ENCODE data around the gene TMEM145.
"Not testable (repeated sequence)": the region's sequence is repeated elsewhere in the genome, so short reads cannot be mapped to it uniquely, and the experiment has no call there.

TMEM145 gene

DNA sequence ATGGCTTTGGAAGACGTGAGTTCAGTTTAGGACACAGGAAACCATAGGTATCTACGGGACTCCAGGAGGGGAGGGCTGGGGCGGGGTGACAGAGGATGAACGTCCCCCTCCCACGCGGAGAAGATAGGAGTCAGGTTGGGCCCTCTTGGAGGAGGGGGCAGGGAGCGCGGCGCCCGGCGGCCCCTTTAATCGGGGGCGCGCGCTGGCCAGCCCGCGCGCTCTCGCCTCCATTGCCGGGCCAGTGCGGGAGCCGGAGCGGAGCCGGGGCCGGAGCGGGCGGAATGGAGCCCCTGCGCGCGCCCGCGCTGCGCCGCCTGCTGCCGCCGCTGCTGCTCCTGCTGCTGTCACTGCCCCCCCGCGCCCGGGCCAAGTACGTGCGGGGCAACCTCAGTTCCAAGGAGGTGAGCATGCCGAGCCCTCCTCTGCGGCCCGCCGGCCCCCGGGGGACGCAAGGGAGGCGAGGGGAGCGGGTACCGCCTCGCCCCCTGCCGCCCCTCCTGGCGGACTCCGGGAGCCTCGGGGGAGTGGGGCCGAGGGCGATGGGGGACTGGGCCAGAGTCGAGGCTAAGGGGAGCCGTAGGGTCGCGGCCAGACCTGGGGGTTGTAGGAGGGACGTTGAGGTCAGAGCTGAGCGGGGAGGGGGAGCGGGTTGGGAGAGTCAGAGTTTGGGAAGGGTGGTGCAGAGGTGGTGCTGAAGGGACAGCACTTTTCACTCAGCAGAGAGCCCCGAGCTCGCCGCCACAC, at the start of gene TMEM145:
Gene TMEM145 (plus strand): TSS at position 214 of the 744 bp plus-strand sequence. CDS start 68 bp downstream, at position 282.
- peak; percentile 22 to 72 for DNase-seq

DNA sequence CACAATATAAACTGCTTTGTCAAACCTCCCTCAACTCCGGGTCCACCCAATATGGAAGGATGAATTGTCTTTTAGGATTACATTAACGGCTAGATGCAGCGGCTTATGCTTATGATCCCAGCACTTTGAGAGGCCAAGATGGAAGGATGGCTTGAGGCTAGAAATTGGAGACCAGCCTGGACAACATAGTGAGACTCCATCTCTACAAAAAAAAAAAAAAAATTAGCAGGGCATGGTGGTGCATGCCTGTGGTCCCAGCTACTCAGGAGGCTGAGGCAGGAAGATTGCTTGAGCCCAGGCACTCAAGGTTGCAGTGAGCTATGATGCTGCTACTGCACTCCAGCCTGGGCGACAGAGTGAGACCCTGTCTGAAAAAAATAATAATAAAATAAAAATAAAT, 47.0 kb upstream of the TMEM145 start:
- DNase-seq = not testable (repeated sequence)

DNA sequence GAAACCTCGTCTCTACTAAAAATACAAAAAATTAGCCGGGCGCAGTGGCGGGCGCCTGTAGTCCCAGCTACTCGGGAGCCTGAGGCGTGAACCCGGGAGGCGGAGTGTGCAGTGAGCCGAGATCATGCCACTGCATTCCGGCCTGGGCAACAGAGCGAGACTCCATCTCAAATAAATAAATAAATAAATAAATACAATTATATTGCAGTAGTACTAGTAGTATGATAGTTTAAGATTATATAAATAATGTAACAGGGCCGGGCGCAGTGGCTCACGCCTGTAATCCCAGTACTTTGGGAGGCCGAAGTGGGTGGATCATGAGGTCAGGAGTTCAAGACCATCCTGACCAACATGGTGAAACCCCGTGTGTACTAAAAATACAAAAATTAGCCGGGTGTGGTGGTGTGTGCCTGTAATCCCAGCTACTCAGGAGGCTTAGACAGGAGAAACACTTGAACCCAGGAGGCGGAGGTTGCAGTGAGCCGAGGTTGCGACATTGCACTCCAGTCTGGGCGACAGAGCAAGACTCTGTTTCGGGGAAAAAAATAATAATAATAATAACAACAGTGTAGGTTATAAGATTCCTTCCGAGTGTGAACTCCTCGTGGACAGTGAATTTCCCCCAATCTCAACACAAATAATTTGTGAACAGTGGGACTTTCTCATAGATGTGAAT, 46.0 kb upstream of the TMEM145 start:
- not testable (repeated sequence) for DNase-seq

DNA sequence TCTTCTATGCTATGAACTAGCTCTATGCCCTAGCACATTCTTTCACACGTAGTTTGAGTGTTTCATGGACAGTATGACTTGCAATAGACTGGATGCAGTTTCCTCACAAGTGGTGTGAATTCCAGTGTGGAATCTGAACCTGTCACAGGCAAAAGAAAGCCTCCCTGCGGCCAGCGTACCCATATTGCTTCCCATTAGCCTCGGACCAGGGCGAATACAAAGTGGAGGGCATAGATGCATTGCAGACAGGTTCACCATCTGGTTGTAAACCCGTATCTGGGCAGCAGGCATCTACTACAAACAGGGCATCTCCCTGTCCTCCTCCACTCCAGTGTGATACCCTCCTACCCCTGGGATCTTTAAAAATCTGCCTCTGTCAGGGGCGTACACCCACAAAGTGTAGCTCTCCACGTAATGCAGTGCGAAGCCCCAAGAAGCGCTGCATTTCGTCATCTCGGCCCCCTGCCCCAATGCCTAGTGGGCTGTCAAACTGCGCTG, 45.4 kb upstream of the TMEM145 start:
- no peak for DNase-seq

DNA sequence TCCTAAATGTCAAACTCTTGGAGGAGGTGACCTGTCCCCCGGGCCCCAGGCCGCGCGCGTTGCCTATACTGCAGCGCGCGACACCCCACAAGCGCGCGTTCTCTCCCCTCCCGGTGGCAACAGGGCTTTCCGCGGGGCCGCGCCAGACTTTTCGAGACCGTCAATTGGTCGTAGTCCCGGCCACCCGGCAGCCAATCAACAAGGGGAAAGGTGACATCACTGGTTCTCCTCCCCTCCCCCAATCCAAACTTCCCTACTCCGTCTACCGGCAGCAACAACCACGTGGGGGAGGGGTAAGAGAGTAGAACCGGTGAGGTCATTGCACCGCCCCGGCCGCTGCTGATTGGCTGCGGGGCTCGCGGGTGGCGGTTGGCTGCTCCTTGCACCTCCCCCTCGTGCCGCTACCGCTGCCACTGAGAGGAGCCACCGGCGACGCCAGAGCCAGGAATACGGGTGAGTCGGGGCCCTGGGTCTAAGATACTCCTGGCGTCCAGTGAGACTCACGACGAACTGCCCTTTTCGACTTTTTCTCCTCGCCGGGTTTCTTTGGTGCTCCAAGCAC, 44.9 kb upstream of the TMEM145 start:
- DNase-seq = peak; percentile 99 to 100

DNA sequence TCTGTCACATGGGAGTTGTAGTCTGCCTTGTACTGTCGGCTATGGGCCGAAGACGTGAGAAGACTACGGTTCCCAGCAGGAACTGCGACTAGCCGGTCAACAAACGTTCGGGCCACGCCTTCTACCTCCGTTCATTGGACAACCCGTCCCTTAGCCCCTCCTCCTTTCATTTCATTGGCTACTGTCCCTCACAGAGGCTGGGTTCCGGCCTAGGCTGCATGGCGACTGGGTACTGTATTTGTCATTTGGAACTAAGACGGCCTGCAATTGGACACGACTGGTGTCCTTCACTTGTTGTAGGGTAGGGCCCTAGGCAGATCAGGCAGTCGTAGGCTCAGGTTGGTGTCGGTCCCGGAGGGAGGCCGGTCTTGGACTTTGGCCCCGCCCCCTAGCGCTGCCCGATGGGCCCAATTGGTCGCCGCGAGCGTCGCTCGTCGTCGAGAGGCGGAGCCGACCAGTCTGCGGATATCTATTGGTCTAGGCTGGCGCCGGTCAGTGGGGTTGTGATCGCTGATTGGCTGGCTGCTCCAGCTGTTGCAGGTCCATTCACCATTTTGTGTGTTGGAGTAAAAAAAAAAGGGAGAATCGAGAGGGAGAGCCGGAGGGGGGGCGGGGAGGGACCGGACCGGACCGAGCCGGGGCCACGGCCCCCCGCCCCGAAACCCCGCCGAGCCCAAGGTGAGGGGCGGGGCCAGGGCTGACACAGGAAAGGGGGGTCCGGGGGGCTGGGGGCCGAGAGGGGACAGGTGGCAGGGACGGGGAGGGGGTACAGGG, 44.2 kb upstream of the TMEM145 start, which contains the start of gene CIC:
Gene CIC (plus strand): TSS at position 549 of the 774 bp plus-strand sequence. CDS start 2,532 bp downstream, outside the sequence.
- peak; percentile 100 for DNase-seq

DNA sequence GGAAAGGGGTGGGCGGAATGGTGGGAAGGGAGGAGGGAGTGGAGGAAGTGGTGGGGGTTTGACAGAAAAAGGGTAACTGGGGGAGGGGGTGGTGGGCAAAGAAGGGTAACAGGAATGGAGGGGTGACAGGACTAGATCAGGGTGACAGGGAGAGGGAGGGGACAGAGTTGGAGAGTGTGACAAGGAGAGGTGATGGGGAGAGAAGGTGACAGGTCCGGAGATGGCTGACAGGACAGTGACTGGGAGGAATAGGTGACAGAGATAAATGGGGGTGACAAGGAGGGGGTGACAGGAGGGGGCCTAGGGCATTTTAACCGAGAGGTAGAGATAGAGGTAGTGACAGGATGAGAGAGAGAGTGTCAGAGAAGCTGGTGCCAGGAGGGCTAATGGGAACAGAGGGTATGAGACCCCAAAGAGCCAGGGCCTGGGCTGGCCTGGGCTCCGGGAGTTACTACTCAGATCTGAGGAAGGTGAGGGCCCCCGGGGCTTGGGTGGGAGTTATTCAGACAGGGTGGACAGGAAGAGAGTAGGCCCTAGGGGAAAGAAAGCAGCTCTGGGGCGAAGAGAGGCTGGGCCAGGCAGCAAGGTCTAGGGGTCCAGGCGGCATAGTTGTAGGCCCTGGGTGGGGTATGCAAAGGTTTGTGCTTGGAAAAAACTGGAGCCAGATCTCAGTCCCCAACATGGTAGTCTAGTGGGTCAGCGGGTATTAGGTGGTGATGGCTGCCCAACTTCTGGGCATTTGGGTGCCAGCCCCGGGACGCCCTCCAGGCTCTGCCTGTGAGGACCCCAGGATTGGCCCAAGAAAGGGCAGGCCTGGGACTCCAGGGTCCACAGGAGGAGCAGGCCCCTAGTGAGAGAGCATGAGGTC, 43.4 kb upstream of the TMEM145 start:
- no peak for DNase-seq

DNA sequence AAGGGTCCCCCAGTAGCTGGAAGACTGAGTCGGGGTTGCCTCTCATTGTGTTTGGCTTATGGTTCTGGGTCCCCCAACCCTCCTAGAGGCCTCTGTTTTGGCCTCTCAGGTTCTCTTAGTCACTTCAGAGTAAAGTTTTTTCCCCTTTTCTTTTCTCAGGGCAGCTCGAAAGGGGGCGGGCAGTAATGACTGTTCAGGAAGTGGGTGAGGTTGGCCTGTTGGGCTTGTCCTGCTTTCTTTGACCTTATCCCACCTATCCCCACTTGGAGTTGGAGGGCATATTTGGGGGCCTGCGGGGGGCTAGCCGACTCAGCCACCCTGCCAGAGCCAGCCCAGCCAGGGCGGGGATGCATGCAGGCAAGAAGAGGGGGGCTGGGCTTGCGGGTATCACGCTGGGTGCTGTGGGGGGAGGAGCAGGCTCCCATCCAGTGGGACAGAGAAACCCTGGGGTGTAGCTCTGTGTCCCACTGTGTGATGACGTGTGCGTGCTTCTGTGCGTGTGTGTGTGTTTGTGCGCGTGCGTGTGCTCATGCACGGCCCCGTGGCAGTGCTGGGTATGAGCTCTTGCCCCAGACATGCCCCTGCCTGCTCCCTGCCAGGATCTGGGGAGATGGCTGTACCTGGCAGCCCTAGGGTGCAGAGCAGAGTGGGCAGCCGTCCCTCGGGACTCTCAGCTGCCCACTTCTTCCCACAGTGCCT, 42.6 kb upstream of the TMEM145 start:
- DNase-seq = no peak

DNA sequence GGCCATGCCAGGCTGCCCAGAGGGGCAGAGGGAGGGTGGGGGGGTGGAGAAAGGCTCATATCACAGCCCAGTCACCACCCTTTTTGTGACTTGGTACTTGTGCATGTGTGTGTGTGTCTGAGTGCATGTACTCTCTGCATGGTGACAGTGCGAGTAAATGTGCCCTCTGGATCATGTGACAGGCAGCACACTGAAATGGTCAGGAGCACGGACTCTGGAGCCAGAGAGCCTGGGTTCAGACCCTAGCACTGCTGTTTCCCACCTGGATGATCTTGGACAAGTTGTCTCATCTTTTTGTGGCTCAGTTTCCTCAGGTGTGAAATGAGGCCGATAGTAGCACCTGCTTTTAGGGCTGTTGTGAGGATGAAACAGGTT, 42.1 kb upstream of the TMEM145 start:
- no peak for DNase-seq

DNA sequence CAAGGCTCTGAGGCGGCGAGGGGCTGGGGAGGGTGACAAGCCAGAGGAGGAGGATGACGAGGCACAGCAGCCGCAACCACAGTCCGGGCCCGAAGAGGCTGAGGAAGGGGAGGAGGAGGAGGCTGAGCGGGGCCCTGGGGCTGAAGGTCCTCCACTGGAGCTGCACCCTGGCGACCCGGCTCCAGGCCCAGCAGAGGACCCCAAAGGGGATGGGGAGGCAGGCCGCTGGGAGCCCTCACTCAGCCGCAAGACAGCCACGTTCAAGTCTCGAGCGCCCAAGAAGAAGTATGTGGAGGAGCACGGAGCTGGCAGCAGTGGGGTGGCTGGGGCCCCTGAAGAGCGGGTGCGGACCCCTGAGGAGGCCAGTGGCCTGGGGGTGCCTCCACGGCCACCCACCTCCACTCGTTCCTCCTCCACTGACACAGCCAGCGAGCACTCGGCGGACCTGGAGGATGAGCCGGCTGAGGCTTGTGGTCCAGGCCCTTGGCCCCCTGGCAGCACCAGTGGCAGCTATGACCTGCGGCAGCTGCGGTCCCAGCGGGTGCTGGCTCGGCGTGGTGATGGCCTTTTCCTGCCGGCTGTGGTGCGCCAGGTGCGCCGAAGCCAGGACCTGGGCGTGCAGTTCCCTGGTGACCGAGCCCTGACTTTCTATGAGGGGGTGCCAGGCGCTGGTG, 41.1 kb upstream of the TMEM145 start:
- DNase-seq = no peak

DNA sequence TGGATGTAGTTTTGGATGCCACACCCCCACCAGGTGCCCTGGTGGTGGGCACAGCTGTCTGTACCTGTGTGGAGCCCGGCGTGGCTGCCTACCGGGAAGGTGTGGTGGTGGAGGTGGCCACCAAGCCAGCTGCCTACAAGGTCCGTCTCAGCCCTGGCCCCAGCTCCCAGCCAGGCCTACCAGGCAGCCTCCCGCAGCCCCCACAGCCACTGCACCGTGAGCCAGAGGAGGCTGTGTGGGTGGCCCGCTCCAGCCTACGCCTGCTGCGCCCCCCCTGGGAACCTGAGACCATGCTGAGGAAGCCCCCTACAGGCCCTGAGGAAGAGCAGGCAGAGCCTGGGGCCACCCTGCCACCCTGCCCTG, 40.6 kb upstream of the TMEM145 start:
- DNase-seq = no peak

DNA sequence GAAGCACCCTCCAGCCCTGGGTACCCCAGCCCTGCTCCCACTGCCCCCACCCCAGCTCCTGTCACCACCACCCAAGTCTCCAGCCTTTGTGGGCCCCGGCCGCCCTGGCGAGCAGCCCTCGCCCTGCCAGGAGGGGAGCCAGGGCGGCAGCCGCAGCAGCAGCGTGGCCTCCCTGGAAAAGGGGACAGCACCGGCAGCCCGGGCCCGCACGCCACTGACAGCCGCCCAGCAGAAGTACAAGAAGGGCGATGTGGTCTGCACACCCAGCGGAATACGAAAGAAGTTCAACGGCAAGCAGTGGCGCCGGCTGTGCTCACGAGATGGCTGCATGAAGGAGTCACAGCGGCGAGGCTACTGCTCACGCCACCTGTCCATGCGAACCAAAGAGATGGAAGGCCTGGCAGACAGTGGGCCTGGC, 40.1 kb upstream of the TMEM145 start:
- DNase-seq = no peak

DNA sequence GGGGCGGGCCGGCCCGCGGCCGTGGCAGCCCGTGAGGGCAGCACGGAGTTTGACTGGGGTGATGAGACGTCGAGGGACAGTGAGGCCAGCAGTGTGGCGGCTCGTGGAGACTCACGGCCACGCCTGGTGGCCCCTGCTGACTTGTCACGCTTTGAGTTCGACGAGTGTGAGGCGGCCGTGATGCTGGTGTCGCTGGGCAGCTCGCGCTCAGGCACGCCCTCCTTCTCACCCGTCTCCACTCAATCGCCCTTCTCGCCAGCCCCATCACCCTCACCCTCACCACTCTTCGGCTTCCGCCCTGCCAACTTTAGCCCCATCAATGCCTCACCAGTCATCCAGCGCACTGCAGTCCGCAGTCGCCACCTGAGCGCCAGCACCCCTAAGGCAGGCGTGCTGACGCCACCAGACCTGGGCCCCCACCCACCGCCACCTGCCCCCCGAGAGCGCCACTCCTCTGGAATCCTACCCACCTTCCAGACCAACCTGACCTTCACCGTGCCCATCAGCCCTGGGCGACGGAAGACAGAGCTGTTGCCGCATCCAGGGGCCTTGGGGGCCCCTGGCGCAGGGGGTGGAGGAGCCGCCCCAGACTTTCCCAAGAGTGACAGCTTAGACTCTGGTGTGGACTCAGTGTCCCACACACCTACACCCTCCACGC, 39.6 kb upstream of the TMEM145 start:
- DNase-seq = no peak

DNA sequence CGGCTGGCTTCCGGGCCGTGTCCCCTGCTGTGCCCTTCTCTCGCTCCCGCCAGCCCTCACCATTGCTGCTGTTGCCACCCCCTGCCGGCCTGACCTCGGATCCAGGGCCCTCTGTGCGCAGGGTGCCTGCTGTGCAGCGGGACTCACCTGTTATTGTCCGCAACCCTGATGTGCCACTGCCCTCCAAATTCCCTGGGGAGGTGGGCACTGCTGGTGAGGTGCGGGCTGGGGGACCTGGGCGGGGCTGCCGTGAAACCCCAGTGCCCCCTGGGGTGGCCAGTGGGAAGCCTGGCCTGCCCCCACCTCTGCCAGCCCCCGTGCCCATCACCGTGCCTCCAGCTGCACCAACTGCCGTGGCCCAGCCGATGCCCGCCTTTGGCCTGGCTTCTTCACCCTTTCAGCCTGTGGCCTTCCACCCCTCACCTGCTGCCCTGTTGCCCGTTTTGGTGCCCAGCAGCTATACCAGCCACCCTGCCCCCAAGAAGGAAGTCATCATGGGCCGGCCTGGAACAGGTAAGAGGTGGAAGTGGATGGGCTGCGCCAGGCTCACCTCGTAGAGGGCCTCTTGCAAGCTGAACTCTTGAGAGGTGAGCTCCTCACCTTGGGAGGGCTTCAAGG, 38.9 kb upstream of the TMEM145 start:
- no peak for DNase-seq

DNA sequence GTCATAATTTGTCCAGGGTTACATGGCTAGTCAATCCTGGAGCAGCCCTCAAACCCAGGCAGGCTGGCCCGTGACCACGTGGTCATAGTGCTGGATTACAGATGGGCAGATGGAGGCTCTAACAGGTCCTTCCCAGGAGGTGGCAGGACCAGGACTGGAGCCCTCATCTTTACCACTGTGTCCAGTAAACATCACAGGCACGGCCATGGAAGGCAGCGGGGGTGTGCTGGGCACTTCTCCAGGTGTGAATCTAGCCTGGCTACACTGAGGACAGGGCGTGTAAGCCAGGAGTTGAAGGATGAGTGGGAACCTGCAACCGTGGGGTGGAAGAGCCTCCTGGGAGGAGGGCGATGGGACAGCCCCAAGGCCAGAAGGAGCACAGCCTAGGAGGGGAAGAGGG, 38.0 kb upstream of the TMEM145 start:
- DNase-seq = no peak

DNA sequence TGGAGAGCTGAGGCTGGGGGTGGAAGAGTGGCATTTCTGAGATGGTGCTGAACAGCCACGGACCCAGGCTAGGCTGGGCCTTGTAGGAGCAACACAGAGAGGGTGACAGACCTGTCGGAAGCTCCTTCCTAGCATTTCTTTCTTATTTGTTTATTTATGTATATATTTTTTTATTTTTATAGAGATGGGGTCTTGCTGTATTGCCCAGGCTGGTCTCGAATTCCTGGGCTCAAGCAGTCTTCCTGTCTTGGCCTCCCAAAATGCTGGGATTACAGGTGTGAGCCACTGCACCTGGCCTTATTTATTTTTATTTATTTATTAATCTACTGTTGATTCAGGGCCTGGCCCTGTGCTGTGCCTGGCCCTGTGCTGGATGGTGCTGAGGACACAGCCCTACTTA, 37.6 kb upstream of the TMEM145 start:
- DNase-seq = no peak

DNA sequence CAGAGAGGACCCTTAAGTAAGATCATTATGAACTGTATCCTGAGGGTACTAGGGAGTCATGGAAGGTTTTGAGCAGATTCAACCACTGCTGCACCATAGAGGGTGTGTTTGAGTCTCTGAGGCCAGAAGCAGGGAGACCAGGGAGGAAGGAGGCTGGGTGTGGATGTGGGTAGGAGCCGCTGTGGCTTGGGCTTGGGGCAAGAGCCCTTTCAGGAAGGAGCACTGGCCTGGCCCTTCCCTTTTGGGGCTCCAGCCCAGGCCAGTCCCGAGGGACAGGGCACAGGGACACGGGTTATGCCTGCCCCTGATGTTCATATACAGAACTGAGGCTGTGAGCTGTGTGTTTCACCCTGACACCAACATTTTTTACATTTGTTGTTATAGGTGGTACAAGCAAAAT, 36.8 kb upstream of the TMEM145 start:
- DNase-seq = no peak

DNA sequence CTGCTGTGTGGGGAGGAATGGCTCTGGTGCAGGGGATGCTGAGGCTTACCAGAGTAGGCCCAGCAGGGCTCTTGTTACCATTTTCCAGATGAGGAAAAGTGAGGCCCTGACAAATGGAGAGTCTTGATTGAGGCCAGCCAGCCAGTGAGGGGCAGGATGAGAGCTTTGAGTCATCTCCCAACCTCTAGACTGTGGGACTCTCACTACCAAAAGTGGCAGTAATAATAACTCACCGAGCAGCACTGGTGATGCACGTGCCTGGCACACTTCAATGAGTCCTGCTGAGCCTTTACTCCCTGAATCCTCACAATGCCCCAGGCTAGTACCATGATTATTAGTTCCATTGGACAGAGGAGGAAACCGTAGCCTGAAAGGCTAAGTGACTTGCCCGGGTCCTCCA, 36.3 kb upstream of the TMEM145 start:
- no peak for DNase-seq

DNA sequence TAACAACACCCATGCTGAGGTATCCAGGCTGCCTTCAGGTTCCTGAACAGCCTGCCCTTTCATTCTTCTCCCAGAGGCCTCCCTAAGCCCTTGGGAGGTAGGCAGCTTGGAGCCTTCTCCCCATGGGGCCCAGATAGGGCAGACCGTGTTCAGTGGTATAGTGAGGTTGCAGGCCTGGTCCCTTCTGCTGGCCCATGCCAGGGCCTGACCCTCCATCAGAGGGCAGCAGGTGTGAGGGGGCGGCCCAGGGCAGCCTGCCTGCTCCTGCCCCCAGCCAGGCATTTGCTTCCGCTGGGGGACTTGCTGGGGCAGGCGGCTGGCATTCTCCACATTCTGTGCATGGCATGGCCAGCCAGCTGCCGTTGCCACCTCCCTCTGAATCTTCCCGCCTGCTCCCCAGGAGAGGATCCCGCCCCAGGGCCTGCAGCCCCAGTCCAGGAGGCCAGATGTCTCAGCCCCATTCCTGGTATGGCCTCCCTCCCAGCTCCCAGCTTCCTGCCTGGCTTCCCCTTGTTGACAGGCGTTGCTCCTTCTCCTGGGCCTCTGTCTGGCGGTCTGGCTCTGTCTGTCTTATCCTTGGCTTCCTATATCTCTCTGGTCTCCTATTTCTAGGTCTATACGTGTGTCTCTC, 35.2 kb upstream of the TMEM145 start:
- DNase-seq = peak; percentile 49 to 85
